Inflammatory macrophage (primary cell): ENCODE measurements around the gene USP7.
"Not testable (repeated sequence)": the region's sequence is repeated elsewhere in the genome, so short reads cannot be mapped to it uniquely, and the experiment has no call there.

Source experiments
- DNase-seq, 2 donors: peaks; one replicate each; pipeline ENCODE4 v3.0.0-alpha.2; 2020 to 2022

The USP7 gene

GRCh38 chr16:8972843-8973586, 9.3 kb upstream of the USP7 start:
- DNase-seq: no peak

DNA sequence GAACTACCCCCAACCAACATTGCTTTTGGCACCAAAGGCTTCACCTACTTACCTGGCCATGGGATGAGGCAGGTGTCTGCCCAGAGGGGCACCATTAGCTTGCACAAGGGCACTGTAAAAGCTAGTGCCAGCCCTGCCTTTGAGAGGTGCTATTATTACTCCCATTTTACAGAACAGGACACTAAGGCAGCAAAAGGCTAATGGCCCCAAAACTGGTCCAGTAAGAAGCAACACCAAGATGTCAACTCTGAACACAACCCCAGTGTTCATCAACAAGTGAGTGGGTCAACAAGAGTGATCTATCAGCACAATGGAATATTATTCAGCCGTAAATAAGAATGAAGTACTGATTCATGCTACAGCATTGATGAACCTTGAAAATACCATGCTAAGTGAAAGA, 7.7 kb upstream of the USP7 start:
- no peak for DNase-seq

- DNase-seq: not testable (repeated sequence)
Measured at GRCh38 chr16:8969202-8969897, 5.6 kb upstream of the USP7 start.

GRCh38 chr16:8968054-8968453, 4.3 kb upstream of the USP7 start:
- DNase-seq: not testable (repeated sequence)

GRCh38 chr16:8967132-8967821, 3.6 kb upstream of the USP7 start:
- peak; percentile 79 to 85 for DNase-seq

DNA sequence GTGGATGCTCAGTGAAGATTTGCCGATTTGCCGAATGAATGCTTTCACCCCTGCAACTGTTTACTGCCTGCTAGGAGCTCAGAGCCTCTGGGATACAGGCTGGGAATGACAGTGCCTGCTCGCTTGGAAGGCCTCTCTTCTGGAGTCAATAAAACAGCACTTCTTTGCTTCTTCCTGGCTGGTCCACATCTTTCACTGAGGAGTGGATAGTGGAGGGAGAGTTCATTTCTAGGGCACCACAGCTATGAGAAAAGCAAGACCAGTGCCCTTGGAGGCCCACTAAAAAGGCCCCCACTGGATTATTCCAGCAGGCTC, 3.1 kb upstream of the USP7 start:
- DNase-seq: no peak

GRCh38 chr16:8964462-8964861, 756 bp upstream of the USP7 start:
- DNase-seq: no peak

DNA sequence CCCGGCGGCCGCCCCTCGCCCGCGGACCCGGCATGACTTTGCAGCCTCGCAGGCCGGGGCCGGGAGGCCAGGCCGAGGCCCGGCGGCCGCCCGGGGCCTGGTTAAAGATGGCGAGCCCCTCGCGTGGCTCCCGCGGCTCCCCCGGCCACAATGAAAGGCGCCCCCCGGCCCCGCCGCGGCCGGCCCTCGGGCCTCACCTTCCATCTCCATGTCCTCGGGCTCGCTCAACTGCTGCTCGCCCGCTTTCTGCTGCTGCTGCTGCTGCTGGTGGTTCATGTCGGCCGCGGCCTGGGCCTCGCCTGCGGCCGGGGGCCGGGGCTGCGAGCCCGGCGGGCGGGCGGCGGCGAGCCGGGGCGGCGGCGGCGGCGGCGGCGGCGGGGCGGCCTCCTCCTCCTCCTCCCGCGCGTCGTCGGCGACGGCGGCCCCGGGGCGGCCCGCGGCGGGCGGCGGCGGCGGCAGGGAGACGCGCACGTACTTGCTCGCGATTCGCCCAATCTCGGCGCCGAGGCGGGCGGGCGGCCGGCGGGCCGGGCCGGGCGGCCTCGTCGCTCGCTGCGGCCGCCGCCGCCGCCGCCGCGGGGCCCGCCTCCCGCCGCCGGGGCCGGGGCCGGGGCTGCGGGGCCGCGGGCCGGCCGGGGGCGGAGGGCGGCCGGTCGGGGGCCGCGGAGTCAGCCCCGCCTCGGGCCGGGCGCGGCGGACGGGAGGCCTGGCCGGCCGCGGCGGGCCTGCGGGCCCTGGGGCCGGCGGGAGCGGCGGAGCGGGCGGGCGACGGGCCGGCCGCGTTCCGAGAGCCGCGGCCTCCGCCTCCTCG, 491 bp downstream of the USP7 start:
- peak in 1 of 2 donors; percentile 43 for DNase-seq

DNA sequence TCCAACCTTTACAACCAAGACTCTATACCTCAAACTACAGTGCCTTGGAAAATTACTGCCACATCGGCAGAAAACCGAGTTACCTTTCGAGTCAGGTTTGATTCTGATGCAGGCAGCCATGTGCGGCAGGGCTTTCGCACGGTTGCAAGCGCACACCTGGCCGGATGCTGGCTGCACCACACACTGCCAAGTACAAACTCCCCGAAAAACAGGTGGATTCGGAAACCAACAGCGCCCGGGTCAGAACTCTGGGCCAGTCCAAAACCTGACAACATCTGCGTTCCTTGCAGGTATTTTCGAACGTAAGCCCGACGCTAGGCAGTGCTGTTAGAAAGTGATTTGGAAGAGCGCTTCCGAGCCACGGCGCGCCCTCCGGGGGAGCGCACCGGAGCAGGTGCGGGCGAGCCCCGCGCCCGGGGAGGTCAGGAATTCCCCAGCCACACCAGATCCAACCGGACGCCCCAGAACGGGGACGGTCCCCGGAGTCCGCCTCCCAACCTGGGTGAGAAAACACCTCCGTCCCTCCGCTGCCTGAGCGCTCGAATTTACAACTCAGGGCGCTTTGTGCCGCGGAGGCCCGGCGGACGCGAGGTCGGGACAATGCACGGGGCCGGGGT, 1.2 kb downstream of the USP7 start:
- DNase-seq: peak in 1 of 2 donors; percentile 18

DNA sequence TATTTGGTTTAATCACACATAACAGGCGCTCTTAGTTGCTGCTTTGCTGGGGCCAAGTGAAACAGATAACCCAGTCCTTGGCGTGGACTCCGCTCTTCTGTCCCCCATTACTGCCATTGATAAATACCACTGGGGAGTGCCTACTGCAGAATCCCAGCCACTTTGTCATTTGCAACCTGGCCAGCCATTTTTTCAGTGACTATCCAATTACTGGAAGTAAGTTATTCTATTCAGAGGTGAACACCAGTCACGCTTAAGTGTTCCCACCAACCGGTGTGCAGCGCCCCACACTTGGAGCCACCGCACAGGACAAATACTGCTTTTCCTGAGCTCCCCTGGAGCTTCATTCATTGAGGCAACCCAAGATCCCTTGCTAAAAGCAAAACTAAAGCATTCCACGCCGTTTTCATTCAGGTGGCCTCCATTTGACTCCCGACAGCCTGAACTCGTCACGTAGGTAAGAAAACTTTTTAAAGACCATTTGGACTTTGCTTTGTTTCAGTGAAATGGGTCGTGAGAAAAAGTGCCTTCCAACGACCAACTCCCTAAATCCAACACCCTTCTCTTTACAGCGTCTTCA, 1.8 kb downstream of the USP7 start:
- no peak for DNase-seq

DNA sequence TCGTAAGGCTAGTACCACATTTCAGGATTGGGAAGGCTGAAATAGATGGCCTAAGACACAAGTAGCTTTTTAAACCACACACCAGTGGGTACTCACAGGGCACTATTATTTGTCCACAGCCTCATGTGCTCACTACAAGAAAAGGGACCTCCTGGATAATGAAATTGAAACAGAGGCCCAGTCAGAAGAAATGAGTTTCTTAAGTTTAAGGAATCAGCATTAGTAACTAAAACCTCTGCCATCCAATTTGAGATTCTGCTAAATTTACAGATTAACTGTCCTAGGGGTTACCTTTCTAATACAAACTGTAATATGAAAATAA, 3.0 kb downstream of the USP7 start:
- no peak for DNase-seq

GRCh38 chr16:8959921-8960787, 3.6 kb downstream of the USP7 start:
- DNase-seq: peak; percentile 35 to 44

DNA sequence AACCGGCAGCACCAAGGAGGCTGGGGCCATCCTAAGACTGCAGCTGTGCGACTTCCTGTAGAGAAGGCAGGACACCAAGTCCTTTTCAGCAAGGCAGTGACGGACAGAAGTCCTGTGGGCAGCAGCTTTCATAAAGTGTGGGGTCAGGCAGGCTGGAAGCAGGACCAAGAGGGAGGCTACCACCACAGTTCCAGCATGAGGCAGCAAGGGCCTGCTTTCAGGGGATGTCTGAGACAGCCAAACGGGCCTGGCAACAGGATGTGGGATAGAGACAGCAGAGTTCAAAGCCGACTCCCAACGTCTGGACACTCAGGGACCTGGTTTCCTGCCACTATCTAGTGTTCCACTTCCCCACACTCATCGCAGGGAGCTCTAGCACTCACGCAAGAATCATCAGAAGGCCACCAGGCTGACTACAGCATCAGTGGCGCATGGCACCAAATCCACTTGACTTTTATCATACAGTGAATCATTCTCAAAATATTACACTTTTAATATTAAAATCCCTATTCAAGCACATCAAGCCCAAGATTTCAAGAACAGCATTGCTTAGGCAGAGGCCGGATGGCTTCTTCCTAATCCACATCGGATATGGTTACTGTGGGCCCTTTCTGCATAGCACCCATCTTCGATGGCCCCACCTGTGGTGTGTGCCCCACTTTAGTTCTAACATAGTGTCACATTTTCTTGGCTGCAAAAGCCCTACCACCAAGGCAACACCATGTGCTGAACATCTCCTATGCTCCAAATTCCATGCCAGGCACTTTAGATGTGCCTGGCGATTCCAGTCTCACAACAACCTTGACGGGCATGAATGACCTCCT, 5.2 kb downstream of the USP7 start:
- peak; percentile 31 to 54 for DNase-seq

GRCh38 chr16:8957509-8958157, 6.1 kb downstream of the USP7 start:
- DNase-seq: no peak

DNA sequence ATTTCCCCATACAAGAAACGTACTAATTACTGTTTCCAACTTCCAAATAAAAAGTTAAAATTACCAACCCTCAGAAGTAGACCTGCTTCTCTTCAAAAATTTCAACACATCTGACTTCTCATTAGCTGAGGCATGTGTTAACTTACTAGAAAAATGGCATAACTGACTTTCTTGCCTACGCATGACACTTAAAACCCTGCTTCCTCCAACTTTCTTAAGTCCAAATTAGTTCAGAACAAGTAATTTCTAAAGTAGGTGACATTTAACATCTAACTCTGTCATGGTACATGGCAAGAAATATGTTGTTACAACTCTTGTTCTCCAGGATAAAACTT, 6.7 kb downstream of the USP7 start:
- DNase-seq: peak; percentile 69 to 84

- DNase-seq: no peak
Measured at GRCh38 chr16:8956265-8957062, 7.2 kb downstream of the USP7 start.

DNA sequence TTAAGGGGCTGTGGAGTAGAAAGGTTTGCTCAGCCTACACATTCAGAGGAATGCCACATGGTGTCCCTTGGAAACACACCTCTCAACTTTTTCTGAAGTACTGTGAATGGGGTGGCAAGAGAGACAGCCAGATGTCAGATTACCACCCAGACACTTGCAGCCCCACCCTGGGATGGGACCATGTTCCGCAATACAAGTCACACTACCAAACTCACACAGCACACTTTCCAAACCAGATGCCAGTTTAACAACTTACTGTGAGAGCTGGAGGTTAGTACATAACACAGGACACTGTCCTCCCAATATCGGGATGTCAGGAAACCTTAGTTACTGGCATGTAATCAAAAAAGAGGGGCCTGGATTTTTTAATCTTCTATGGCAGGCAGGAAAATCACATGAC, 7.9 kb downstream of the USP7 start:
- peak; percentile 19 to 22 for DNase-seq

DNA sequence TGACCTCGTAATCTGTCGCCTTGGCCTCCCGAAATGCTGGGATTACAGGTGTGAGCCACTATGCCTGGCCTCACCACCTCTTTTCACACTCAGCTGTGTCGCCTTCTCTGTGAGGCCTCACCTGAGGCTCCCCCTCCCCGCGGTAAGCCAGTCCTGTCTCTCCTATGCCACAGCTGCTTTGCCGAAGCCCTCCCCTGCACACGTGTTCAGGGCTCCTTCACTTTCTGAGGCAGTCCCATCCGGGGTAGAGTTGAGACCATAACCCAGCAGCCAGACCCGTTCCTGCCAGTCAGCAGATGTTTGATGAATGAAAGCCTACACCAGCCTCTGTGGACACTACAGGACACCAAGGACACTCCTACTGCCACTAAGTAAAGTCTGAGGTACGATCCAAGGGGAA, 10.6 kb downstream of the USP7 start:
- DNase-seq: no peak

- DNase-seq: no peak
Measured at GRCh38 chr16:8952281-8952751, 11.4 kb downstream of the USP7 start.
